HFF-Myc (cell line): ENCODE measurements around the gene FNDC11.
A peak's percentile ranks its signal among the peaks of the same experiment; 100 is the strongest.
"Not testable (repeated sequence)": the region's sequence is repeated elsewhere in the genome, so short reads cannot be mapped to it uniquely, and the experiment has no call there.

Experiments
- DNase-seq: peaks from one replicate; pipeline ENCODE4 v3.0.0-alpha.2; 2011; ENCODE audit warnings: low read depth; ENCODE audit errors: extremely low read depth
- H3K4me3 ChIP-seq: replicated peaks from 2 replicates; pipeline ENCODE4 v1.5.1; 2011; ENCODE audit warnings: low read depth, mild to moderate bottlenecking, control low read depth, low read length
- CTCF ChIP-seq: IDR thresholded peaks from 2 replicates; pipeline ENCODE4 v1.5.1; 2012; ENCODE audit warnings: mild to moderate bottlenecking, low read depth, low read length, control low read depth; ENCODE audit errors: missing control alignments

Gene FNDC11

GRCh38 chr20:63553251-63553932 is 567 bp upstream of the FNDC11 start:
- no peak for DNase-seq
- no peak for TF ChIP-seq CTCF
- H3K4me3 ChIP-seq = peak overlapping the region; percentile 44

- no peak for TF ChIP-seq CTCF
- H3K4me3 ChIP-seq = no peak overlapping the region
- DNase-seq = no peak
Observed at GRCh38 chr20:63554361-63555278, 661 bp downstream of the FNDC11 start.

- TF ChIP-seq CTCF = no peak
- H3K4me3 ChIP-seq = no peak overlapping the region
Observed at GRCh38 chr20:63555661-63556381, 1.9 kb downstream of the FNDC11 start.

GRCh38 chr20:63556873-63557478 is 3.0 kb downstream of the FNDC11 start:
- no peak overlapping the region for H3K4me3 ChIP-seq
- DNase-seq = no peak
- TF ChIP-seq CTCF = no peak

More at GRCh38 chr20:63555661-63556381, 1.9 kb downstream of the FNDC11 start:
- DNase-seq = no peak

- DNase-seq = no peak
- TF ChIP-seq CTCF = no peak
Observed at GRCh38 chr20:63557481-63557891, 3.5 kb downstream of the FNDC11 start.

GRCh38 chr20:63558804-63559484 is 5.0 kb downstream of the FNDC11 start:
- H3K4me3 ChIP-seq = no peak overlapping the region
- DNase-seq = no peak
- no peak for TF ChIP-seq CTCF

More at GRCh38 chr20:63557481-63557891, 3.5 kb downstream of the FNDC11 start:
- no peak overlapping the region for H3K4me3 ChIP-seq

GRCh38 chr20:63559485-63560332 is 5.8 kb downstream of the FNDC11 start:
- not testable (repeated sequence) for DNase-seq, H3K4me3 ChIP-seq
